Gastrocnemius medialis (tissue), 4 donors: ENCODE measurements around the gene IL17C. TPM values are rescaled to one million over a fixed set of nuclear protein-coding genes. Genes with fewer than 3 reads are reported as not detected.

Source experiments
- ATAC-seq, 2 donors: fragments of 150-250 bp; one replicate each; pipeline ENCODE4 v1.9.1; 2016
- DNase-seq, 2 donors: peaks; one replicate each; pipeline ENCODE4 v3.0.0-alpha.2; 2019
- H3K27ac ChIP-seq, 4 donors: fragments of 200-600 bp; sonication (generic); 1 replicate in 1 of 4; 2 replicates in 3 of 4; pipeline ENCODE4 v1.5.1; 2016 to 2018; ENCODE audit warnings: mild to moderate bottlenecking in 2 of 4, moderate library complexity in 1 of 4
- H3K27me3 ChIP-seq, 3 donors: fragments of 200-600 bp; sonication (generic) in 2 of 3; 1 replicate in 1 of 3; 2 replicates in 2 of 3; pipeline versions ENCODE4 v1.5.1 to v1.6.0; 2016 to 2019; ENCODE audit warnings: mild to moderate bottlenecking in 1 of 3, moderate library complexity in 1 of 3
- H3K36me3 ChIP-seq, 2 donors: fragments of 200-600 bp; sonication (generic) in 1 of 2; one replicate each; pipeline ENCODE4 v1.5.1; 2017 to 2018
- H3K4me1 ChIP-seq, 2 donors: fragments of 200-600 bp; sonication (generic) in 1 of 2; one replicate each; pipeline ENCODE4 v1.5.1; 2016 to 2017; ENCODE audit warnings: mild to moderate bottlenecking in 2 of 2
- H3K4me3 ChIP-seq, 4 donors: fragments of 200-600 bp; sonication (generic) in 3 of 4; 1 replicate in 1 of 4; 2 replicates in 3 of 4; pipeline ENCODE4 v1.5.1; 2016 to 2019; ENCODE audit warnings: mild to moderate bottlenecking in 2 of 4
- H3K9me3 ChIP-seq, 3 donors: fragments of 200-600 bp; sonication (generic) in 2 of 3; 1 replicate in 1 of 3; 2 replicates in 2 of 3; pipeline ENCODE4 v1.5.1; 2016 to 2019
- POLR2A ChIP-seq, 2 donors: fragments of 450-650 bp; IDR thresholded peaks; one replicate each; pipeline ENCODE4 v1.6.1; 2017; ENCODE audit warnings: antibody characterized with exemption in 2 of 2, mild to moderate bottlenecking in 2 of 2, moderate library complexity in 2 of 2
- in situ Hi-C, 4 donors: fragments of 200-750 bp; cut with MboI; loops; one replicate each; pipeline versions ENCODE4 v1.15.0 to v1.8.0; 2017; ENCODE audit warnings: low sequenced_read_pairs in 4 of 4
- intact Hi-C: fragments of 100-400 bp; cut with DNase I; formaldehyde crosslinking; loops from one replicate; pipeline ENCODE4 v1.15.1; 2023; ENCODE audit warnings: low total_unique reads
- total RNA-seq, 4 donors: library from RNA; depleted of rRNA; stranded (reverse); fragments of >200 nt; gene quantifications; one replicate each; pipeline versions ENCODE4 v1.1.0 to v1.2.3, GENCODE V29; 2016
- TF ChIP-seq, protein P1 (sequence below), 5 experiments: fragments of 450-650 bp in 3 of 5; fragments of 200-600 bp in 2 of 5; sonication (generic) in 2 of 5; IDR thresholded peaks in 4 of 5; conservative IDR thresholded peaks in 1 of 5; 1 replicate in 4 of 5; 2 replicates in 1 of 5; pipeline ENCODE4 v1.5.1; 2016 to 2019; ENCODE audit warnings: antibody characterized with exemption in 5 of 5, mild to moderate bottlenecking in 3 of 5, moderate library complexity in 3 of 5

Gene IL17C
- total RNA-seq, 4 donors from 2014 or later, result not detected

DNA sequence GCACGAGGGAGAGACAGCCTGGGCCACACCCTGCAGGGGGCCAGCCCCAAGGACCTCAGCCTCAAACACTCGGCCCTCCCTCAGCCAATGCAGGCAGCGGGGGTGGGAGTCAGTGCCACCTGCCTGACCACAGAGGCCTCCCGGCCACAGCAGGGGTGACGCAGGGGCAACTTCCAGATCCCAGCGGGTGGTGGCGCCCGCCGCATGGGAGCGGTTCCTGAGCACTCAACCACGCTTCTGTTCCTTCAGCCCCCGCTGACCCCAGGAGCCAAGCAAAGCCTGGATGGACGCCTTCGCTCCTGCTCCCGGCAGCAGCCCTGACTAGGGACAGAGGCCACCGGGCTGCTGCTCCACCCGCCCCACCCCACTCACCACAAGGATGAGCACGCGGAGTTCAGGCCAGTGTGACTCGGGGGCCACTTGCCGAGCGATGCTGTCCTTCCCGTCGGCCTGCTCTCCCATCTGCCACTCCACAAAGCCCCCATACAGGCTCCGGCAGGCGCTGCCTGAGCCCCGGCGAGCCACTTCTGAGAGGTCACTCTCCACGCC lies 17.4 kb downstream of the IL17C start:
- ATAC-seq, result no peak
- TF ChIP-seq POLR2A (IDR thresholded peaks at IDR 0.05), result no peak
- TF ChIP-seq, protein P1, sequence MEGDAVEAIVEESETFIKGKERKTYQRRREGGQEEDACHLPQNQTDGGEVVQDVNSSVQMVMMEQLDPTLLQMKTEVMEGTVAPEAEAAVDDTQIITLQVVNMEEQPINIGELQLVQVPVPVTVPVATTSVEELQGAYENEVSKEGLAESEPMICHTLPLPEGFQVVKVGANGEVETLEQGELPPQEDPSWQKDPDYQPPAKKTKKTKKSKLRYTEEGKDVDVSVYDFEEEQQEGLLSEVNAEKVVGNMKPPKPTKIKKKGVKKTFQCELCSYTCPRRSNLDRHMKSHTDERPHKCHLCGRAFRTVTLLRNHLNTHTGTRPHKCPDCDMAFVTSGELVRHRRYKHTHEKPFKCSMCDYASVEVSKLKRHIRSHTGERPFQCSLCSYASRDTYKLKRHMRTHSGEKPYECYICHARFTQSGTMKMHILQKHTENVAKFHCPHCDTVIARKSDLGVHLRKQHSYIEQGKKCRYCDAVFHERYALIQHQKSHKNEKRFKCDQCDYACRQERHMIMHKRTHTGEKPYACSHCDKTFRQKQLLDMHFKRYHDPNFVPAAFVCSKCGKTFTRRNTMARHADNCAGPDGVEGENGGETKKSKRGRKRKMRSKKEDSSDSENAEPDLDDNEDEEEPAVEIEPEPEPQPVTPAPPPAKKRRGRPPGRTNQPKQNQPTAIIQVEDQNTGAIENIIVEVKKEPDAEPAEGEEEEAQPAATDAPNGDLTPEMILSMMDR (IDR thresholded peaks at IDR 0.05 in 4 of 5, conservative IDR thresholded peaks at IDR 0.05 in 1 of 5), result no peak

DNA sequence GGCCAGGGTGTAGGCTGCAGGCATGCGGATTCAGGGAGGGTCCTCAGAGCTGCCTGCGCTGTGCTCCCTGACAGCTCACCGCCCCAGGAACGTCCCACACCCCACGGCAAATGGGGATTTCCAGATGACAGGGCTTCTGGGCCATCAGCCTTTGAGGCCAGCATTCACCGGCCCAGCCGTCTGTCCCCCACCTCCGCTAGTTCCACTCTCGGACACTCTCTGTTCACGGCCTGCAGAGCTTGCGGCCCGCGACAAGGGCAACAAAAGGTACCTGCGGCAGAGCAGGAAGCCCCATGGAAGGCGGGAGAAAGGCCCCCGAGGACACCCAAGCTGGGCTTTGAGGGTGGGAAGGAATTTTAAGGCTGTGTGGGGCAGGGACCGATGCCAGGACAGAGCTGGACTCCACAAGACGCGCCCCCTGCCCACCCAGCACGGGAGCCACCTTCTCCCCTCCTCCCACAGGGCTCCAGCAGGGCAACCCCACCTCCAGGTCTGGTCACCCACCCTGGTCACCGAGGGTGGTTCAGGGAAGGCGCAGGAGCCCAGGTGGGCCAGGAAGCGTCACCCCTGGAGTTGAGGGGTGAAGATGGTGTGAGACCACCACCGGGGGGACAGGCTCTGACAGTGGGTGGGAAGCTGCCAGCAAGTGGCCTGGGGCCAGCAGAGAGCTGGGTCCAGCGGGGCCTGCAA lies 18.1 kb downstream of the IL17C start:
- no peak overlapping the region for H3K4me3 ChIP-seq
- ATAC-seq (no peak), DNase-seq (no peak)
- intact Hi-C loops (no loop called here), in situ Hi-C loops (no loop called here)
- peaks cover 3 to 5% of the 10 kb centered on the region in 2 donors for H3K4me1 ChIP-seq
- H3K27ac ChIP-seq, result no peak overlapping the region
- H3K36me3 ChIP-seq, result peaks cover 0 to 29% of the 10 kb centered on the region in 2 donors
- no peaks in the 10 kb centered on the region for H3K9me3 ChIP-seq
- no peaks in the 10 kb centered on the region for H3K27me3 ChIP-seq
- TF ChIP-seq POLR2A (IDR thresholded peaks at IDR 0.05), result no peak
- TF ChIP-seq, protein P1 (IDR thresholded peaks at IDR 0.05 in 4 of 5, conservative IDR thresholded peaks at IDR 0.05 in 1 of 5), result no peak

More for the DNA sequence above, 17.4 kb downstream of the IL17C start:
- H3K4me3 ChIP-seq, result no peak overlapping the region
- H3K27me3 ChIP-seq, result no peaks in the 10 kb centered on the region
- peaks cover 0 to 29% of the 10 kb centered on the region in 2 donors for H3K36me3 ChIP-seq
- in situ Hi-C loops (no loop called here), intact Hi-C loops (no loop called here)
- H3K4me1 ChIP-seq, result peaks cover 8 to 9% of the 10 kb centered on the region in 2 donors
- DNase-seq, result no peak
- H3K9me3 ChIP-seq, result no peaks in the 10 kb centered on the region
- no peak overlapping the region for H3K27ac ChIP-seq

DNA sequence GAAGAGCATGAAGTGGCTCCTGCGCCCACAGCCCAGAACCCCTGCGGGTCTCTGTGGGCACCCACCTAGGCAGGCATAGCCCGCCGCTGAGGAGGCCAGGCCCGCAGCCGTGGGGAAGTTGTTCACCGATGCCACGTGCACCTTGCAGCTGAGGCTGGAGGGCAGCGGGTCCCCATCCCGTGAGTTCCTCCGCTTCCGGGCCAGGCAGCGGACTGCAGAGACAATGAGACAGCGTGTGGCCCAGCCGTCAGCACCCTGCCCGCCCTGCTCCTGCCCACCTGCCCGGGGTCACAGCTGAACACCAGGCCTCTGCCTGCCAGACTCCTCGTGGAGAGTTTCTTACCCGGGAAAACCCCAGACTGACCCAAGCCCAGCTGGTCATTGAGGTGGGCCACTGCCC lies 19.0 kb downstream of the IL17C start:
- DNase-seq, result no peak
- ATAC-seq, result no peak
- Histone ChIP-seq H3K27me3 (no peaks in the 10 kb centered on the region), H3K4me3 (no peak overlapping the region), H3K4me1 (peaks cover 5 to 6% of the 10 kb centered on the region in 2 donors), H3K27ac (no peak overlapping the region), H3K36me3 (peaks cover 0 to 29% of the 10 kb centered on the region in 2 donors), H3K9me3 (no peaks in the 10 kb centered on the region)
- in situ Hi-C loops, result no loop called here
- intact Hi-C loops, result no loop called here
- no peak for TF ChIP-seq POLR2A (IDR thresholded peaks at IDR 0.05)
- TF ChIP-seq, protein P1 (IDR thresholded peaks at IDR 0.05 in 4 of 5, conservative IDR thresholded peaks at IDR 0.05 in 1 of 5), result no peak

DNA sequence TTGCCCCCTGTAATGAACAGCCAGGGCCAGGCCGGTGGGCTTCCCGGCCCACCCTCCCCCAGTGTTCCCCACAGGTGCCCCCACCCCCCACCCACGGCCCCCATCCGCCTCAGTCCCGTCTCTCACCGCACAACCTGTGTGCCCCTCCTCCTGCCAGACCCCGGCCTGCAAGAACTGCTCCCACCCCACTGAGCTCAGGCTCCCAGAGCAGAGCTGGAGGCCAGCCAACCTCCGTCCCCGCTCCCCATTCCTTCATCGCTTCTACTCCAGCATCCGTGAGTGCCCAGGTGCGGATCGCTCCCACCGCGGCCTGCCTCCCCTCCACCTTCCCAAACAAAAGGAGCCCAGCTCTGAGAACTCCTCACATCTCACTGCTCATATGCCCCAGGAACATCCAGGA lies 20.3 kb downstream of the IL17C start:
- Histone ChIP-seq H3K9me3 (no peaks in the 10 kb centered on the region), H3K27ac (no peak overlapping the region), H3K4me1 (peaks cover 5 to 6% of the 10 kb centered on the region in 2 donors), H3K4me3 (no peak overlapping the region), H3K27me3 (no peaks in the 10 kb centered on the region), H3K36me3 (peaks cover 0 to 23% of the 10 kb centered on the region in 2 donors)
- ATAC-seq (no peak), DNase-seq (no peak)
- TF ChIP-seq, protein P1 (IDR thresholded peaks at IDR 0.05 in 4 of 5, conservative IDR thresholded peaks at IDR 0.05 in 1 of 5), result no peak
- no peak for TF ChIP-seq POLR2A (IDR thresholded peaks at IDR 0.05)
- in situ Hi-C loops (no loop called here), intact Hi-C loops (no loop called here)
